DMS153 (cell line): ENCODE results near the gene ZNF787.

Experiments used
- DNase-seq: peaks from one replicate; lab custom pipeline; 2025; lab: John Stamatoyannopoulos, UW

The ZNF787 gene

GRCh38 chr19:56120371-56121179 lies 520 bp downstream of the ZNF787 start:
- DNase-seq: no peak

GRCh38 chr19:56120002-56120370 lies 1.1 kb downstream of the ZNF787 start:
- DNase-seq: no peak

GRCh38 chr19:56119582-56119978 lies 1.5 kb downstream of the ZNF787 start:
- no peak for DNase-seq

- no peak for DNase-seq
These were observed 2.2 kb downstream of the ZNF787 start for GRCh38 chr19:56118666-56119581.

GRCh38 chr19:56117889-56118288 lies 3.2 kb downstream of the ZNF787 start:
- no peak for DNase-seq

- DNase-seq: no peak
These were observed 3.7 kb downstream of the ZNF787 start for GRCh38 chr19:56117376-56117884.

- no peak for DNase-seq
These were observed 4.5 kb downstream of the ZNF787 start for GRCh38 chr19:56116606-56117005.

- DNase-seq: no peak
These were observed 5.6 kb downstream of the ZNF787 start for GRCh38 chr19:56115490-56115889.

- no peak for DNase-seq
These were observed 6.4 kb downstream of the ZNF787 start for GRCh38 chr19:56114778-56115110.

- DNase-seq: no peak
These were observed 6.9 kb downstream of the ZNF787 start for GRCh38 chr19:56114051-56114777.

GRCh38 chr19:56113074-56113632 lies 7.9 kb downstream of the ZNF787 start:
- DNase-seq: no peak

GRCh38 chr19:56112313-56112709 lies 8.8 kb downstream of the ZNF787 start:
- no peak for DNase-seq

GRCh38 chr19:56111601-56112312 lies 9.3 kb downstream of the ZNF787 start:
- no peak for DNase-seq

- no peak for DNase-seq
These were observed 10.3 kb downstream of the ZNF787 start for GRCh38 chr19:56110515-56111448.

- DNase-seq: no peak
These were observed 11.9 kb downstream of the ZNF787 start for GRCh38 chr19:56109226-56109625.

- DNase-seq: no peak
These were observed 12.5 kb downstream of the ZNF787 start for GRCh38 chr19:56108447-56109195.

GRCh38 chr19:56107626-56108351 lies 13.3 kb downstream of the ZNF787 start:
- DNase-seq: no peak

GRCh38 chr19:56106993-56107392 lies 14.1 kb downstream of the ZNF787 start:
- DNase-seq: no peak

- no peak for DNase-seq
These were observed 14.7 kb downstream of the ZNF787 start for GRCh38 chr19:56106397-56106849.
